Hepatocyte (in vitro differentiated cells): ENCODE measurements around the gene HSPB2. TPM values are rescaled to one million over a fixed set of nuclear protein-coding genes. Genes with fewer than 3 reads are reported as not detected.
A peak's percentile ranks its signal among the peaks of the same experiment; 100 is the strongest.
"Not testable (repeated sequence)": the region's sequence is repeated elsewhere in the genome, so short reads cannot be mapped to it uniquely, and the experiment has no call there.

ENCODE experiments used
- DNase-seq: peaks from one replicate; pipeline ENCODE4 v3.0.0-alpha.2; 2016; ENCODE audit warnings: low spot score
- H2AFZ ChIP-seq: fragments of 200-600 bp; sonication (generic); 2 replicates; pipeline ENCODE4 v1.6.0; 2016; ENCODE audit warnings: antibody characterized with exemption, mild to moderate bottlenecking
- H3K27ac ChIP-seq: fragments of 200-600 bp; sonication (generic); 2 replicates; pipeline ENCODE4 v1.5.1; 2016; ENCODE audit warnings: mild to moderate bottlenecking
- H3K27me3 ChIP-seq: fragments of 200-600 bp; sonication (generic); 2 replicates; pipeline ENCODE4 v1.6.1; 2016
- H3K36me3 ChIP-seq: fragments of 200-600 bp; sonication (generic); replicated peaks from 2 replicates; pipeline ENCODE4 v1.5.1; 2016; ENCODE audit warnings: low read depth; ENCODE audit not compliant: insufficient read depth
- H3K4me1 ChIP-seq: fragments of 200-600 bp; sonication (generic); 2 replicates; pipeline ENCODE4 v1.5.1; 2016; ENCODE audit warnings: mild to moderate bottlenecking, moderate library complexity; ENCODE audit not compliant: insufficient read depth
- H3K4me2 ChIP-seq: fragments of 200-600 bp; sonication (generic); 2 replicates; pipeline ENCODE4 v1.6.0; 2016
- H3K4me3 ChIP-seq: fragments of 200-600 bp; sonication (generic); 2 replicates; pipeline ENCODE4 v1.5.1; 2016; ENCODE audit warnings: mild to moderate bottlenecking
- H3K79me2 ChIP-seq: fragments of 200-600 bp; sonication (generic); 2 replicates; pipeline ENCODE4 v1.6.0; 2017; ENCODE audit warnings: mild to moderate bottlenecking
- H3K9me2 ChIP-seq: fragments of 200-600 bp; sonication (generic); replicated peaks from 2 replicates; pipeline ENCODE4 v1.6.0; 2017; ENCODE audit warnings: mild to moderate bottlenecking; ENCODE audit not compliant: insufficient read depth
- H3K9me3 ChIP-seq: fragments of 200-600 bp; sonication (generic); 2 replicates; pipeline ENCODE4 v1.5.1; 2016; ENCODE audit warnings: low read depth, mild to moderate bottlenecking
- H4K20me1 ChIP-seq: fragments of 200-600 bp; sonication (generic); 2 replicates; pipeline ENCODE4 v1.6.0; 2016; ENCODE audit warnings: mild to moderate bottlenecking; ENCODE audit not compliant: insufficient read depth, poor library complexity, severe bottlenecking
- EZH2 ChIP-seq: fragments of 200-600 bp; sonication (generic); IDR thresholded peaks from 2 replicates; pipeline ENCODE4 v1.6.1; 2016; ENCODE audit warnings: antibody characterized with exemption, mild to moderate bottlenecking, borderline replicate concordance
- EZH2phosphoT487 ChIP-seq: fragments of 200-600 bp; sonication (generic); IDR thresholded peaks from one replicate; pipeline ENCODE4 v1.6.1; 2018; ENCODE audit warnings: antibody characterized with exemption, mild to moderate bottlenecking, low read depth, moderate library complexity; ENCODE audit not compliant: unreplicated experiment, severe bottlenecking
- WGBS: methylation state at CpG from one replicate; pipeline ENCODE4 v1.1.6; 2016; ENCODE audit warnings: low lambda C conversion rate; ENCODE audit errors: missing lambda C conversion rate; 5-methylcytosine and 5-hydroxymethylcytosine counted together
- polyA plus RNA-seq: library from polyadenylated mRNA; unstranded; fragments of >200 nt; fragmentation: Nextera tagmentation; extraction: Ambion mirVana; gene quantifications from 2 replicates; pipeline ENCODE4 v1.2.1, GENCODE V29; 2016
- total RNA-seq: library from RNA; depleted of rRNA; stranded (reverse); fragments of >200 nt; gene quantifications from 2 replicates; pipeline ENCODE4 v1.2.3, GENCODE V29; 2014
- TF ChIP-seq, protein P1 (sequence below): fragments of 200-600 bp; sonication (generic); IDR thresholded peaks from 2 replicates; pipeline ENCODE4 v1.5.1; 2016; ENCODE audit warnings: antibody characterized with exemption, mild to moderate bottlenecking; ENCODE audit not compliant: poor library complexity

Gene HSPB2
- total and polyA plus RNA-seq, 2 experiments from 2014 or later, result 0.29 TPM; not detected in 1

DNA sequence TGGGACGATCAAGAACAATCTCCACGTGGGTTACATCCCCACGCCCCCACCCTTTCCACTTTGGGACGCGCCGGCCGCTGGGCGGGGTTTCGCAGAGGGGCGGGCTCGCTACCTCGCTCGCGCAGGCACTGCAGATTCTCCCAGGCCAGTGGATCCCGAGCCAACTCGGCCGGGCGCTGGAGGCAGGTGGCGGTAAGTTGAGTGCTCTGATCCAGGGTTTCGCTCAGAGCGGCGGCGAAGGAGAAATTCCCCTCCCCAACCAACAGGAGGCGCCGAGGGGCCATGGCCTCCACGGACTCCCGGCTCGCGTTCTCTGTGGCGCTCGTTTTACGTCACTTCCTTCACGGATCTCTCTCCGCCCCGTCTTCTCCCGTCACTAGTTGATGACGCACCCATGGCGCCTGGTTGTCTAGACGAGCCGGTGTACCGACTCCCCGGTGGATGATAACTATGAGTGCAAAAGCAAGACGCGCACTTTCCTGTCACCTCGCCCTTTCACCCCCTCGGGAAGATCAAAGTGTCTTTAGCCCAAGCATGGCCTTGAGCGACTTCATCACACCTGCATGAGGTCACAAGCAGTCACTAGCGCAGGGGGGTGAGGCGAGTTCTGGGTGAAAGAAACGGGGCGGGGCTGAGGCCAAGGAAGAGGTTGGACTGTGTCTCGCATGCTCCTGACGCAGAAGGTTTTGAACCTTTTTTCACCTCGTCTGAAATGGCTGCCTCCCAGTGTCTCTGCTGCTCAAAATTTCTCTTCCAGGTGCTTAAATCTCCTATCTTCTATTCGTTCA lies 33.5 kb upstream of the HSPB2 start, which contains the start of the genes CFAP68 and FDXACB1:
Gene CFAP68, plus strand, starts transcription at position 693 of the 788 bp plus-strand sequence. Its CDS starts 20 bp downstream, at position 713.
Gene FDXACB1, minus strand, starts transcription at position 317 of the 788 bp plus-strand sequence. Its CDS starts 33 bp downstream, at position 284.
- peak; percentile 99 for DNase-seq
- Histone ChIP-seq H3K9me2 (no peaks in the 10 kb centered on the region), H3K79me2 (no peaks in the 10 kb centered on the region), H3K27me3 (no peaks in the 10 kb centered on the region), H3K36me3 (no peaks in the 10 kb centered on the region), H3K27ac (peak within 1 kb of the TSS; percentile 97), H3K4me3 (peak within 1 kb of the TSS; percentile 31), H3K9me3 (no peaks in the 10 kb centered on the region), H2AFZ (peak within 1 kb of the TSS; percentile 81), H4K20me1 (no peaks in the 10 kb centered on the region), H3K4me2 (peak within 1 kb of the TSS; percentile 81), H3K4me1 (no peaks in the 10 kb centered on the region)
- TF ChIP-seq EZH2, result no peak
- TF ChIP-seq, protein P1, sequence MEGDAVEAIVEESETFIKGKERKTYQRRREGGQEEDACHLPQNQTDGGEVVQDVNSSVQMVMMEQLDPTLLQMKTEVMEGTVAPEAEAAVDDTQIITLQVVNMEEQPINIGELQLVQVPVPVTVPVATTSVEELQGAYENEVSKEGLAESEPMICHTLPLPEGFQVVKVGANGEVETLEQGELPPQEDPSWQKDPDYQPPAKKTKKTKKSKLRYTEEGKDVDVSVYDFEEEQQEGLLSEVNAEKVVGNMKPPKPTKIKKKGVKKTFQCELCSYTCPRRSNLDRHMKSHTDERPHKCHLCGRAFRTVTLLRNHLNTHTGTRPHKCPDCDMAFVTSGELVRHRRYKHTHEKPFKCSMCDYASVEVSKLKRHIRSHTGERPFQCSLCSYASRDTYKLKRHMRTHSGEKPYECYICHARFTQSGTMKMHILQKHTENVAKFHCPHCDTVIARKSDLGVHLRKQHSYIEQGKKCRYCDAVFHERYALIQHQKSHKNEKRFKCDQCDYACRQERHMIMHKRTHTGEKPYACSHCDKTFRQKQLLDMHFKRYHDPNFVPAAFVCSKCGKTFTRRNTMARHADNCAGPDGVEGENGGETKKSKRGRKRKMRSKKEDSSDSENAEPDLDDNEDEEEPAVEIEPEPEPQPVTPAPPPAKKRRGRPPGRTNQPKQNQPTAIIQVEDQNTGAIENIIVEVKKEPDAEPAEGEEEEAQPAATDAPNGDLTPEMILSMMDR, result peak; percentile 99
- WGBS, result 2% methylated on average over 51 of the region's 55 CpGs

DNA sequence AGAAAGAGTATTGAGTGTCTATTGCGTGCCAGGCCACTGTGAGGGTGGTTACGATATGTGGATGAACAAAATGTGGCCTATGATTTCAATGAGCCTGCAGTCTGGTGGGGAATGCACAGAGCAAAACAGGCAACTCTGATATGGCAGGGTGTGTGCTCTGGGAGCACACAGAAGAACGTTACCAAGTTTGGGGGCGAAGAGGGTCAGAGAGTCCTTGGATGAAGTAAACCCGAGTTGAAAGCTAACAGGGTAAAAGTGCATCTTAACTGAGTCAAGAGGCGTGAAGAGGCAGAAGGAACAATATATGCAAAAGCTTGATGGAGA lies 32.9 kb upstream of the HSPB2 start:
- WGBS, result 67% methylated on average over 6 of the region's 6 CpGs
- H3K4me3 ChIP-seq, result peak overlapping the region; percentile 22
- H3K4me2 ChIP-seq, result peak overlapping the region; percentile 81
- H4K20me1 ChIP-seq, result no peaks in the 10 kb centered on the region
- no peaks in the 10 kb centered on the region for H3K27me3 ChIP-seq
- peak overlapping the region; percentile 97 for H3K27ac ChIP-seq
- H3K4me1 ChIP-seq, result no peaks in the 10 kb centered on the region
- no peaks in the 10 kb centered on the region for H3K79me2 ChIP-seq
- no peak for DNase-seq
- no peaks in the 10 kb centered on the region for H3K9me3 ChIP-seq
- H2AFZ ChIP-seq, result peak overlapping the region; percentile 78
- H3K36me3 ChIP-seq, result no peaks in the 10 kb centered on the region
- no peaks in the 10 kb centered on the region for H3K9me2 ChIP-seq
- TF ChIP-seq, protein P1, result no peak
- TF ChIP-seq EZH2phosphoT487, result no peak
- TF ChIP-seq EZH2, result no peak

DNA sequence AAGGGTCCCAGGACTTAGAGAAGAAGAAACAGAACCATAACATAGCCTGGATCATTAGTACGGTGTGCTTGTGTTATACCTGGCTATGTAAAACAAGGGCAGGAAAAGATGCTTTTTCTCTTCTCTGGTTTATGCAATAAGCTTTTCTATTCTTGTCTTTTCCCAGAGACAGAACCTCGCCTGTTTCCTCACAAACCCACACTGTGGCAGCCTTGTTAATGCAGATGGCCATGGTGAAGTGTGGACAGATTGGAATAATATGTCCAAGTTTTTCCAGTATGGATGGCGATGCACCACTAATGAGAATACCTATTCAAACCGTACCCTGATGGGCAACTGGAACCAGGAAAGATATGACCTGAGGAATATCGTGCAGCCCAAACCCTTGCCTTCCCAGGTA lies 30.3 kb upstream of the HSPB2 start:
- H3K4me3 ChIP-seq, result no peak overlapping the region
- 94% methylated on average over 5 of the region's 5 CpGs for WGBS
- no peaks in the 10 kb centered on the region for H4K20me1 ChIP-seq
- H3K79me2 ChIP-seq, result no peaks in the 10 kb centered on the region
- TF ChIP-seq EZH2 (no peak), EZH2phosphoT487 (no peak)
- TF ChIP-seq, protein P1, result no peak
- no peaks in the 10 kb centered on the region for H3K4me1 ChIP-seq
- no peak for DNase-seq
- no peak overlapping the region for H3K4me2 ChIP-seq
- H3K27ac ChIP-seq, result no peak overlapping the region
- H3K36me3 ChIP-seq, result no peaks in the 10 kb centered on the region
- no peaks in the 10 kb centered on the region for H3K9me3 ChIP-seq
- H2AFZ ChIP-seq, result no peak overlapping the region
- no peaks in the 10 kb centered on the region for H3K9me2 ChIP-seq
- no peaks in the 10 kb centered on the region for H3K27me3 ChIP-seq

DNA sequence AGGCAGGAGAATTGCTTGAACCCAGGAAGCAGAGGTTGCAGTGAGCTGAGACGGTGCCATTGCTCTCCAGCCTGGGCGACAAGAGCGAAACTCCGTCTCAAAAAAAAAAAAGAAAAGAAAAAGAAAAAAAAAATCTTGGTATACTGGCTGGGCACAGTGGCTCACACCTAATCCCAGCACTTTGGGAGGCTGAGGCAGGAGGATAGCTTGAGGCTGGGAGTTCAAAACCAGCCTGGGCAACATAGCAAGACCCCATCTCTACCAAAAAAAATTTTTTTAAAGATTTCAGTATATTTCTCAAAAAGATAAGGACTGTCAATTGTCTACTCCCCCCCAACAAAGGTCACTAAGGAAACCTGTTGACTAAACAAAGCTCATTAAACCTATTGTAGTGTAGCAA lies 27.5 kb upstream of the HSPB2 start:
- not testable (repeated sequence) for H3K9me2 ChIP-seq, H3K4me2 ChIP-seq, H3K27ac ChIP-seq, H3K27me3 ChIP-seq, H3K4me3 ChIP-seq, H3K9me3 ChIP-seq, H4K20me1 ChIP-seq, H3K79me2 ChIP-seq, H3K36me3 ChIP-seq, DNase-seq, H2AFZ ChIP-seq, H3K4me1 ChIP-seq
- WGBS, result 100% methylated on average over 1 of the region's 4 CpGs
